Neuron (in vitro differentiated cells): ENCODE measurements around the gene EIF4G2.
"Not testable (repeated sequence)": the region's sequence is repeated elsewhere in the genome, so short reads cannot be mapped to it uniquely, and the experiment has no call there.

Experiments used
- H2AFZ ChIP-seq: one replicate; pipeline ENCODE4 v1.6.1; 2013; ENCODE audit warnings: low read depth, mild to moderate bottlenecking, inconsistent platforms, low read length, moderate library complexity
- H3K27me3 ChIP-seq: one replicate; pipeline ENCODE4 v1.6.1; 2013; ENCODE audit warnings: low read length; ENCODE audit not compliant: insufficient read depth
- H3K36me3 ChIP-seq: one replicate; pipeline ENCODE4 v1.6.1; 2013; ENCODE audit warnings: low read length; ENCODE audit not compliant: insufficient read depth
- H3K4me1 ChIP-seq: one replicate; pipeline ENCODE4 v1.6.1; 2013; ENCODE audit warnings: low read length; ENCODE audit not compliant: insufficient read depth
- H3K4me3 ChIP-seq: 2 replicates; pipeline ENCODE4 v1.5.1; 2013; ENCODE audit warnings: mild to moderate bottlenecking, low read length, moderate library complexity
- H3K9me3 ChIP-seq: one replicate; pipeline ENCODE4 v1.6.1; 2013; ENCODE audit warnings: low read length

Gene EIF4G2

GRCh38 chr11:10836884-10837283 lies 28.2 kb upstream of the EIF4G2 start:
- H3K4me3 ChIP-seq, result not testable (repeated sequence)

GRCh38 chr11:10829139-10829538 lies 20.4 kb upstream of the EIF4G2 start:
- Histone ChIP-seq H3K9me3 (no peaks in the 10 kb centered on the region), H3K4me1 (no peaks in the 10 kb centered on the region), H2AFZ (no peak overlapping the region)

More at GRCh38 chr11:10836884-10837283, 28.2 kb upstream of the EIF4G2 start:
- not testable (repeated sequence) for H3K36me3 ChIP-seq, H3K9me3 ChIP-seq, H3K4me1 ChIP-seq, H2AFZ ChIP-seq, H3K27me3 ChIP-seq

GRCh38 chr11:10828402-10828801 lies 19.7 kb upstream of the EIF4G2 start:
- Histone ChIP-seq H3K4me3 (no peak overlapping the region), H3K27me3 (no peaks in the 10 kb centered on the region), H3K36me3 (no peaks in the 10 kb centered on the region), H3K9me3 (no peaks in the 10 kb centered on the region), H3K4me1 (no peaks in the 10 kb centered on the region), H2AFZ (no peak overlapping the region)

More at GRCh38 chr11:10829139-10829538, 20.4 kb upstream of the EIF4G2 start:
- Histone ChIP-seq H3K27me3 (no peaks in the 10 kb centered on the region), H3K36me3 (no peaks in the 10 kb centered on the region), H3K4me3 (no peak overlapping the region)

- H3K4me3 ChIP-seq, result no peak overlapping the region
- no peak overlapping the region for H2AFZ ChIP-seq
- no peaks in the 10 kb centered on the region for H3K27me3 ChIP-seq
- no peaks in the 10 kb centered on the region for H3K9me3 ChIP-seq
- no peaks in the 10 kb centered on the region for H3K4me1 ChIP-seq
- H3K36me3 ChIP-seq, result no peaks in the 10 kb centered on the region
These were observed 16.2 kb upstream of the EIF4G2 start for GRCh38 chr11:10824888-10825287.

GRCh38 chr11:10823152-10823579 lies 14.4 kb upstream of the EIF4G2 start:
- Histone ChIP-seq H3K4me1 (no peaks in the 10 kb centered on the region), H2AFZ (no peak overlapping the region), H3K36me3 (no peaks in the 10 kb centered on the region), H3K9me3 (no peaks in the 10 kb centered on the region), H3K4me3 (no peak overlapping the region), H3K27me3 (no peaks in the 10 kb centered on the region)

- not testable (repeated sequence) for H2AFZ ChIP-seq, H3K36me3 ChIP-seq, H3K9me3 ChIP-seq, H3K4me1 ChIP-seq, H3K4me3 ChIP-seq, H3K27me3 ChIP-seq
These were observed 13.8 kb upstream of the EIF4G2 start for GRCh38 chr11:10822491-10822890.

GRCh38 chr11:10818594-10818993 lies 9.9 kb upstream of the EIF4G2 start:
- no peaks in the 10 kb centered on the region for H3K36me3 ChIP-seq
- H3K27me3 ChIP-seq, result no peaks in the 10 kb centered on the region
- H3K9me3 ChIP-seq, result no peaks in the 10 kb centered on the region
- H2AFZ ChIP-seq, result no peak overlapping the region
- no peaks in the 10 kb centered on the region for H3K4me1 ChIP-seq
- H3K4me3 ChIP-seq, result no peak overlapping the region

- Histone ChIP-seq H3K4me1 (no peaks in the 10 kb centered on the region), H3K27me3 (no peaks in the 10 kb centered on the region), H3K9me3 (no peaks in the 10 kb centered on the region), H3K4me3 (no peak overlapping the region), H2AFZ (no peak overlapping the region), H3K36me3 (no peaks in the 10 kb centered on the region)
These were observed 5.2 kb upstream of the EIF4G2 start for GRCh38 chr11:10813945-10814344.

- H3K36me3 ChIP-seq, result peaks cover 29% of the 10 kb centered on the region
- no peaks in the 10 kb centered on the region for H3K9me3 ChIP-seq
- H3K4me3 ChIP-seq, result peak overlapping the region; percentile 64
- peaks cover 20% of the 10 kb centered on the region for H3K4me1 ChIP-seq
- H3K27me3 ChIP-seq, result no peaks in the 10 kb centered on the region
- H2AFZ ChIP-seq, result peak overlapping the region; percentile 4
These were observed 841 bp upstream of the EIF4G2 start for GRCh38 chr11:10809373-10810160.

GRCh38 chr11:10808235-10808552 lies 532 bp downstream of the EIF4G2 start:
- Histone ChIP-seq H3K36me3 (peaks cover 43% of the 10 kb centered on the region), H2AFZ (no peak overlapping the region), H3K27me3 (no peaks in the 10 kb centered on the region), H3K4me1 (peaks cover 20% of the 10 kb centered on the region), H3K4me3 (peak overlapping the region; percentile 97), H3K9me3 (no peaks in the 10 kb centered on the region)

- Histone ChIP-seq H3K9me3 (no peaks in the 10 kb centered on the region), H3K36me3 (peaks cover 48% of the 10 kb centered on the region), H3K4me1 (peaks cover 20% of the 10 kb centered on the region), H2AFZ (no peak overlapping the region), H3K27me3 (no peaks in the 10 kb centered on the region), H3K4me3 (peak overlapping the region; percentile 97)
These were observed 1.1 kb downstream of the EIF4G2 start for GRCh38 chr11:10807493-10808234.

- H3K4me3 ChIP-seq, result peak overlapping the region; percentile 97
- H3K9me3 ChIP-seq, result no peaks in the 10 kb centered on the region
- H3K4me1 ChIP-seq, result peaks cover 20% of the 10 kb centered on the region
- peaks cover 63% of the 10 kb centered on the region for H3K36me3 ChIP-seq
- H2AFZ ChIP-seq, result no peak overlapping the region
- no peaks in the 10 kb centered on the region for H3K27me3 ChIP-seq
These were observed 2.5 kb downstream of the EIF4G2 start for GRCh38 chr11:10806206-10806605.

- H3K27me3 ChIP-seq, result no peaks in the 10 kb centered on the region
- H3K36me3 ChIP-seq, result peaks cover 67% of the 10 kb centered on the region
- H3K9me3 ChIP-seq, result no peaks in the 10 kb centered on the region
- H3K4me1 ChIP-seq, result peaks cover 20% of the 10 kb centered on the region
- H2AFZ ChIP-seq, result no peak overlapping the region
- H3K4me3 ChIP-seq, result no peak overlapping the region
These were observed 3.0 kb downstream of the EIF4G2 start for GRCh38 chr11:10805741-10806140.
